Measurements from ENCODE around the gene DNAH6. TPM values are rescaled to one million over a fixed set of nuclear protein-coding genes. Genes with fewer than 3 reads are reported as not detected.
A peak's percentile ranks its signal among the peaks of the same experiment; 100 is the strongest.

DNAH6 gene
- total and polyA plus RNA-seq, 2 of the 13 experiments (the other 11 are each of a cell fraction or from before 2014, with no cell fraction given) = 0.01 TPM; not detected in 1

DNA sequence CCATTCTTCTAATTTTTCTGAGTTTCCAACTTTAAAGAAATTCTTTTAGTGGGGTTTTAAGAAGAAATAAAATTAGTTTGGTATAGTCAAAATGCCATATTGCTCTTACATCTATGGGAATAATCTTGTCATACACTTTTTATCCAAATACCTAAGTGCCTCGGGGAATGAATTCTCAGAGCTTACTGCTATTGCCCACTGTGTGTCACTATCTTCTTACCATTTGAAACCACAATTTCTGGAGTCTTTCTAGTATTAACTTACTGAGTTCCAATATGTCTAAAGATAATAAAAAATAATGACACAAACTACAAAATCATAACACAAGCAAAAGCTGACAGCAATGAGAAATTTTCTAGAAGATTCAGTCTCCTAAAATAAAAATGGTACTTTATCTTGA, 23.7 kb upstream of the DNAH6 start:
- CTCF ChIA-PET (ENCODE audit: low intra/inter-chr PET ratio, low total read pairs) = interaction anchor here (1.1 to 1.7 kb wide), 3 partner anchors 138 to 433 kb away, joined by 3 to 7 read pairs (median 3); no protein-coding TSS in a partner anchor
- H3K9ac ChIP-seq (ENCODE audit: insufficient read depth, low read depth, low read length) = no peak overlapping the region
- TF ChIP-seq, protein P1, sequence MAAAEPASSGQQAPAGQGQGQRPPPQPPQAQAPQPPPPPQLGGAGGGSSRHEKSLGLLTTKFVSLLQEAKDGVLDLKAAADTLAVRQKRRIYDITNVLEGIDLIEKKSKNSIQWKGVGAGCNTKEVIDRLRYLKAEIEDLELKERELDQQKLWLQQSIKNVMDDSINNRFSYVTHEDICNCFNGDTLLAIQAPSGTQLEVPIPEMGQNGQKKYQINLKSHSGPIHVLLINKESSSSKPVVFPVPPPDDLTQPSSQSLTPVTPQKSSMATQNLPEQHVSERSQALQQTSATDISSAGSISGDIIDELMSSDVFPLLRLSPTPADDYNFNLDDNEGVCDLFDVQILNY (CRISPR knock-in tag; conservative IDR thresholded peaks at IDR 0.05) = no peak
- TF ChIP-seq, protein P2, sequence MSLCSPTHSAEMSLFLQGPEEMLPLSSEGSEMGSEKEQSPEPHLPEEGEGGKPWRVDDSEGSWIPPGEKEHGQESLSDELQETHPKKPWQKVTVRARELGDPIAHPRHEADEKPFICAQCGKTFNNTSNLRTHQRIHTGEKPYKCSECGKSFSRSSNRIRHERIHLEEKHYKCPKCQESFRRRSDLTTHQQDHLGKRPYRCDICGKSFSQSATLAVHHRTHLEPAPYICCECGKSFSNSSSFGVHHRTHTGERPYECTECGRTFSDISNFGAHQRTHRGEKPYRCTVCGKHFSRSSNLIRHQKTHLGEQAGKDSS (CRISPR knock-in tag; IDR thresholded peaks at IDR 0.05; ENCODE audit: borderline replicate concordance, low read depth) = no peak
- TF ChIP-seq ZNF839 (CRISPR knock-in tag; IDR thresholded peaks at IDR 0.05; ENCODE audit: borderline replicate concordance) = no peak
- TF ChIP-seq ZNF205 (CRISPR knock-in tag; IDR thresholded peaks at IDR 0.05) = no peak
- no peak for TF ChIP-seq SP2 (CRISPR knock-in tag; IDR thresholded peaks at IDR 0.05)
- no peak for TF ChIP-seq ZNF670 (CRISPR knock-in tag; IDR thresholded peaks at IDR 0.05; ENCODE audit: borderline replicate concordance)
- peak; percentile 23 for TF ChIP-seq STAG1 (CRISPR knock-in tag; IDR thresholded peaks at IDR 0.05)
- TF ChIP-seq, protein P3, sequence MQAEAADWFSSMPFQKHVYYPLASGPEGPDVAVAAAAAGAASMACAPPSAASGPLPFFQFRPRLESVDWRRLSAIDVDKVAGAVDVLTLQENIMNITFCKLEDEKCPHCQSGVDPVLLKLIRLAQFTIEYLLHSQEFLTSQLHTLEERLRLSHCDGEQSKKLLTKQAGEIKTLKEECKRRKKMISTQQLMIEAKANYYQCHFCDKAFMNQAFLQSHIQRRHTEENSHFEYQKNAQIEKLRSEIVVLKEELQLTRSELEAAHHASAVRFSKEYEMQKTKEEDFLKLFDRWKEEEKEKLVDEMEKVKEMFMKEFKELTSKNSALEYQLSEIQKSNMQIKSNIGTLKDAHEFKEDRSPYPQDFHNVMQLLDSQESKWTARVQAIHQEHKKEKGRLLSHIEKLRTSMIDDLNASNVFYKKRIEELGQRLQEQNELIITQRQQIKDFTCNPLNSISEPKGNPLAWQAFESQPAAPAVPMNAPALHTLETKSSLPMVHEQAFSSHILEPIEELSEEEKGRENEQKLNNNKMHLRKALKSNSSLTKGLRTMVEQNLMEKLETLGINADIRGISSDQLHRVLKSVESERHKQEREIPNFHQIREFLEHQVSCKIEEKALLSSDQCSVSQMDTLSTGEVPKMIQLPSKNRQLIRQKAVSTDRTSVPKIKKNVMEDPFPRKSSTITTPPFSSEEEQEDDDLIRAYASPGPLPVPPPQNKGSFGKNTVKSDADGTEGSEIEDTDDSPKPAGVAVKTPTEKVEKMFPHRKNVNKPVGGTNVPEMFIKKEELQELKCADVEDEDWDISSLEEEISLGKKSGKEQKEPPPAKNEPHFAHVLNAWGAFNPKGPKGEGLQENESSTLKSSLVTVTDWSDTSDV (CRISPR knock-in tag; IDR thresholded peaks at IDR 0.05) = no peak
- no TSS peak for BruUV-seq (replicated peaks)
- no peak overlapping the region for H3K4me3 ChIP-seq (replicated peaks in 1 of 3; ENCODE audit: insufficient read depth in 1 of 3, low read depth in 2 of 3, low read length in 3 of 3)
- H3K27ac ChIP-seq (ENCODE audit: extremely low read length, insufficient read depth, low read length) = no peak overlapping the region
- in situ Hi-C loops (cut with HindIII; ENCODE audit: extremely low pct_ligation_motif_present, low pct_unique_long_range_greater_than_20kb) (no loop called here), intact Hi-C loops (cut with micrococcal nuclease; ENCODE audit: unreplicated experiment) (no loop called here)
- no peaks in the 10 kb centered on the region for H3K36me3 ChIP-seq (replicated peaks in 1 of 2; ENCODE audit: control insufficient read depth in 1 of 2, insufficient read depth in 2 of 2, low read length in 2 of 2)
- DNase-seq (ENCODE audit: low spot score) = no peak
- ATAC-seq = no peak
- no peaks in the 10 kb centered on the region for H3K27me3 ChIP-seq (ENCODE audit: control insufficient read depth in 1 of 2, insufficient read depth in 2 of 2, low read length in 2 of 2)
- H3K9me3 ChIP-seq (ENCODE audit: low read length) = no peaks in the 10 kb centered on the region
- WGBS (ENCODE audit: low lambda C conversion rate) = 41% methylated on average over 1 of the region's 1 CpG
- H3K4me2 ChIP-seq (ENCODE audit: low read depth, low read length) = no peak overlapping the region
- H2AFZ ChIP-seq (ENCODE audit: low read length) = no peak overlapping the region
- no peaks in the 10 kb centered on the region for H3K79me2 ChIP-seq (ENCODE audit: insufficient read depth, low read length)
- H4K20me1 ChIP-seq (ENCODE audit: insufficient read depth, low read length) = no peaks in the 10 kb centered on the region
- POLR2A ChIA-PET = no interaction called here
- no peak for FAIRE-seq
- peaks cover 12% of the 10 kb centered on the region for H3K4me1 ChIP-seq (ENCODE audit: insufficient read depth, low read length)
